GM12892 (cell line): Measurements from ENCODE around the gene PRKN.

Source experiments
- DNase-seq: peaks from one replicate; pipeline ENCODE4 v3.0.0; 2011; ENCODE audit not compliant: insufficient read length
- FAIRE-seq: peaks from 2 replicates; lab custom pipeline; 2011; peaks lifted over from hg19 to GRCh38; lab: Jason Lieb, UNC
- POLR2A ChIP-seq: IDR thresholded peaks from 2 replicates; pipeline ENCODE4 v1.6.1; 2011; ENCODE audit warnings: low read depth, low read length, control low read depth
- POLR2AphosphoS5 ChIP-seq: IDR thresholded peaks from 2 replicates; pipeline ENCODE4 v1.6.1; 2011; ENCODE audit warnings: low read depth, low read length, control low read depth
- TAF1 ChIP-seq: IDR thresholded peaks from 2 replicates; pipeline ENCODE4 v1.6.1; 2011; ENCODE audit warnings: low read depth, mild to moderate bottlenecking, control low read depth, low read length, borderline replicate concordance

Gene PRKN

DNA sequence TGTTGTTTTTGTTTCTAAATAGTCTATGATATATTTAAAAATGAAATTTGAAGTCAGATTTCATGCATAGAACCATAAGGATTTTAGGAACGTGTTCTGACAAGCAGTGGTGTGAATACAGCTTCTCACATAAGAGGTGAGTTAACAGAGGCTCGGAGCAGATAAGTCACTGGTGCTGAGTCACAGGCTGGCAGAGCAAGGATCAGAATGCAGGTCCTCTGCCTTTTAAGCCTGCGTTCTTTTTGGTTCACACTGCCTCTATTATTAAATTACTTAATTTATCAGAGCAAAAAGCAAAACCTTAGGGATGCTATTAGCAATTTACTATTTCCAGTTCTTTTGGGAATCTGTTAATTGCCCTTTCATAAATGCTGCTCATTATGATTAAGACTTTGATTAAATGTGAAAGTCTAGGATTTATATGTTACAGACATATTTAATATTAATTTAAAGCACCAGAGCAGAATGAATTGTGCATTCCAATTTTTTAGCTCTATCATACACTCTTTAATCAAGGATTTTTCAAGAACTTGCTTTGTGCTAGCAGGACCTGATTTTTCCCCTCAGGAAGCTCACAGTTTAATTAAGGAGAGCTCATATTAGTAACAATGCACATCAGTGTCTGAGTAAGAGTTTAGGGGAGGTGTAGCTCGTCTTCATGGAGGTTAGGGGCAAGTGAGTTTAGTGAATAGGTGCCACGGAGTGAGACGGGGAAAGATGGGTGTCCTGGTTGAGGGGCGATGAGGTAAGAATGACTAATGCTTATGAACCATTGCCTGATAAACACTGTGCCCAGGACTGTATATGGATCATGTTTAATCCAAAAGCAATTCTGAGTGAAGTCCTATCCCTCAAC is 1241.0 kb downstream of the PRKN start:
- no peak for FAIRE-seq
- DNase-seq = no peak
- no peak for TF ChIP-seq TAF1

DNA sequence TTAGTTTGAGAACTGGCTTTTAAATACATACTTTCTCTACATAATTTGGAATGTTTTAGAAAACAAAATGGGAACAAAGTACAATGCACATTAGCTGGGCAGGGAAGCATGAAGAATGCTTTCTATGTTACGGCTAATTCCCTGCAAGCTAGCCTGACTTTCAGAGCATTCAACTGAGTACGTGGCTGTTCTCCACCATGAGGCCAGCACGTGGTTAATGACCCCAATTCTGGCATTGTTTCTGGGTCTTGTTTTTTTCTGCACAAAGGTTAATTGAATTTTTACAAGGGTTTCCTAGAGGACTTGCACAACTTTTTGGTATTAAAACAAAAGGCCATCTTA is 1245.1 kb downstream of the PRKN start:
- DNase-seq (no peak), FAIRE-seq (no peak)
- TF ChIP-seq POLR2AphosphoS5 (no peak), TAF1 (no peak), POLR2A (no peak)

DNA sequence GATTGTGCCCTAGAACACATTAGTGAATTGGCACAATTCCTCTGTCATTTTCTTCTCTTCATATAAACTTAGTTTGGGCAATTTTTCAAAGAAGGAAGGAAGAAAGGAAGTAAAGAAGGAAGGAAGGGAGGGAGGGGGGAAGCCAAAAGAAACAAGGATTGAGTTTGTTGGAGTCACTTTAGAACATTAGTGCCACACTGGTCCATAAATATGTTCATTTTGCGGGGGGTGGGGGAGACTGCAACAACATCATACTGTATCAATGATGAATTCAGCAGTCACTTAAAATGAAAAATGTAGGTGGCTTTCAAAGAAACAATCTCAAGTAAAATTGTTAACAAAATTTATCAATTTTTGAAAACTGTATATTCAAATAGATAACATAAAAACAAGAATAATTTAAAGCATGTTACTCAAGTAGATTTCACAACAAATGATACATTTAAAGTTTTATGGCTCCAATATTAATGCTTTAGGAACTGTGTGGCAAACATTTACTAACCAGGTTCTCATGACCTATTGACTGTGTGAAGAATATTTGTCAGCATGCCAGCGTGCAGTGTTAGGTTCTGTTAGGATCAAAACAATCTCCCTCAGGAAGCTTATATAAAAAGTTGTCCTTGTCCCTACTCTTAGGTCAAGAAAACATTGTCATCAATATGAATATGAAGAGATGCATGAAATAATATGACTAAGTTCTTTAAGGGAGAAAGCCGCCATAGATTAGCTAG is 1245.6 kb downstream of the PRKN start:
- no peak for TF ChIP-seq TAF1
- no peak for TF ChIP-seq POLR2A
- TF ChIP-seq POLR2AphosphoS5 = no peak
- FAIRE-seq (no peak), DNase-seq (no peak)

DNA sequence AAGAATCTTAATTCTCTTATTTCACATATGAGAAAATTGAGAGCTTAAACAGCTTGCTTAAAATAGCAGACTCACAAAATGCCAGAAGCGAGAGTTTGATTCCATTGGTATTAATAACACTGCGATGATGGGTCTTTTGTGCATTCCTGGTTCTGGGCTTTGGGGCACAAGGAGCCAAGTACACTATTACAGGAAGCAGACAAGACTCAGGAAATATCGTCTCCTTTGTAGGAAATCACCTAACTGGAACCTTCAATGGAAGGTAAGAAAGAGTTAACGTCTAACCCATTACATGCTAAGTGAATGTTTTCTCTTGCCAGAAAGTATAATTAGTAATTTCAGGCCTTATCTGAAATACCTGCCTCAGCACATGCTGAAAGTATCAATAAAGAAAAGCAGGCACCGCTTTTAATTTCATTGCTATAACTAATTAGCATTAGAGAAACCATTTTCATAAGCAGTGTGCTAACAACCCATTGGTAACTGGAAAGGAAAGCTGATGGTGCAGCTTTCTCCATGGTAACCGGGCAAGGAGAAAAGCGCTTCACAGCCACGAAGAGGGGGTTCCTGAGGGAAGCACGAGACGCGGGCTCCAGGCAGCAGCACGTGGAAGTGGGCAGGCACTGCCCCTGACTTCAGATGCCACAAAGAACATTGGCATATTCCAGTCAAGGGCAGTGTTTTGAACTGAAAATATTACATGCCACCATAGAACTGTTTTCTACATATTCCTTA is 1247.0 kb downstream of the PRKN start:
- FAIRE-seq (no peak), DNase-seq (no peak)
- TF ChIP-seq POLR2AphosphoS5 (no peak), TAF1 (no peak), POLR2A (no peak)

DNA sequence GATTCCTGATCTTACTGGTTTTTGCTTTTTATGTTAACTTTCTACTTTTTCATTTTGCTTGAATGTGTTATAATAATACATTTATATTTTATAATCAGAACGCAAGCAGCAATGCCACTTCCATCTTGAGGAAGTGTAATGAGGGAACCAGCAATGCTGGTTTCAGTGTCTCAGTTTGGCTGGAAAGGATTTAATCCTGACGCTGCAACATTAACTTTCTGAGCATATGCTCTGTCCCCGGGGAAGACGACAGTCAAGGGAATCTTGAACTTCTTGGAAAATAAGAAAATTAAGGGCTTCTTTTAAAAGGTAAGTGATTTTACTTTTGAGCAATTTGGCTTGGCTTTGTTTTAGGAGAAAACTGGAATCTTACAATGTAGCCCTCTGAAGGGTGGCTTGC is 1248.2 kb downstream of the PRKN start:
- no peak for TF ChIP-seq POLR2AphosphoS5
- TF ChIP-seq TAF1 = no peak
- TF ChIP-seq POLR2A = no peak
- DNase-seq (no peak), FAIRE-seq (no peak)

DNA sequence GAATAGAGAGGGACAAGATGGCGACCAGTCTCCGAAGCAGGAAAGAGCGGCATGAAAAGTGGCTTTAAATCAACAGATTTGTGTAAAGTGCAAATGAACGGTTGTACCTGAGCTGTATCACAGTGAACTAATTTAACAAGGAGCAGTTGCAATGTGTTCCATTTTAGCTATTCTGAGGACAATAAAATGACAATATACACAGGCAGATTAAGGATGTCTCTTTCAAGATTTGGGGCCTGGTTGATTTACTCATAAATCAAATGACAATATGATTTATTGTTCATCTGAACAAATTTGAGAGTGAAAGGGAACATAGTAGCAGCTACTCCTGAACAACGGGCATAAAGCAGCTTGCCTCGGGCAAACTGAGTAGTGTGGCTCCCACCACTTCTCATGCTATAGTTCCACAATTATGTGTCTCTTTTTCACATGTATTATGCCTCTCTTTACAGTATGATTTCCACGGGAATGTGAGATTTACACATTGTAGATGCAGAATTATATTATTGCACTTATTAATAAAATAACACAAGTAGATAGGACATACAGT is 1249.6 kb downstream of the PRKN start:
- FAIRE-seq (no peak), DNase-seq (no peak)
- no peak for TF ChIP-seq TAF1
- no peak for TF ChIP-seq POLR2AphosphoS5
- no peak for TF ChIP-seq POLR2A

DNA sequence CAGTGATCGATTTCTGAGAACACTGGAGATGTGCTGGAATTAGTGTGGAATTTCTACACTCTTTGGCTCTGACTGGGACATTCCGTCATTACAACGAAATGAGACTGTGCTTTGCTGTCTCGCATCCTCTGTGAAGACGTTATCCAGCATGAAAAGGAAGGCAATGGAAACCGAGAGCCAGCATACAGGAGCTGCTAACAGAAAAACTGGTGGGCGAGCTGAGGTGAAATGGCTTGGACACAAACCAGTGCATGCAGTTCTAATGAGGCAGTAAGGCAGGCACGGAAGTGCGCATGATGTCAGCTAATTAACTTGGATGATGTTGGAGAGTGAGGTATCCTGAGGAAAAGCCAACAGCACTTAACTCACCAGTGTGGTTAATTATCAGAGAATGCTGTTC is 1250.9 kb downstream of the PRKN start:
- DNase-seq (no peak), FAIRE-seq (no peak)
- no peak for TF ChIP-seq POLR2A
- TF ChIP-seq POLR2AphosphoS5 = no peak
- TF ChIP-seq TAF1 = no peak

DNA sequence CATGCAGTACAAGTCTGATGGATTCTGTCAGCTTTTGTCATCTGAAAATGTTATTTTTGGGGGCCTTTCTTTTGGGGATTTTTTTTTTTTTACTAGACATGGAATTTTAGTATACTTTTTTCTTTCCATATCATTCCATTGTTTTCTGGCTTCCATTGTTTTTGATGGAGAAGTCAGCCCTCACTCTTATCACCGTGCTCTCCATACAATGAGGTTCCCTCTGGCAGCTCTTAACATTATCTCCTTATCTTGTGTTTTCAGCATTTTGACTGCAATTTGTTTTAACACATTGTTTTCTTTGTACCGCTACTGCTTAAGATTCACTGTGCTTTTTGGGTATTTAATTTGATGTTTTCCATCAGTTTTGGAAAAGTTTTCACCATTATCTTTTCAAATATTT is 1262.2 kb downstream of the PRKN start:
- no peak for TF ChIP-seq TAF1
- no peak for TF ChIP-seq POLR2AphosphoS5
- TF ChIP-seq POLR2A = no peak
- no peak for DNase-seq
- no peak for FAIRE-seq

DNA sequence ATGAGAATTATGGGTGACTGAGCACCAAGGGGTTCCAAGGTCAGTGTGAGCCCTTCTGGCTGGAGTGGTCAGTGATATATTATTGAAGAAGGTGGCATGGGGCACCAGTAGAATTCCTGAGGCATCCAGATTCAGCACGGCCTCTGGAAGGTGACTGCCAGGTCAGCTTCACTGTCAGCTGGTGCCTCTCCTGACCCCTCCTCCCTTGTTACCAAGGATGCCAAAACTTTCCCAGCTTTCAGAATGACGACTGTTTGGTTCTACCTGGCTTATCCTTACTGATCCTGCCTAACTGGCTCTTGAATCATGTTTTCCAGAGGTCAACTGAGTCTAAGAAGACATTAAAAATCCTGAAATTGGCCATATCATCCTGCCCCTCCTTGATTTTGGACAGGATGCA is 1264.5 kb downstream of the PRKN start:
- no peak for FAIRE-seq
- no peak for DNase-seq
- TF ChIP-seq POLR2A = no peak

DNA sequence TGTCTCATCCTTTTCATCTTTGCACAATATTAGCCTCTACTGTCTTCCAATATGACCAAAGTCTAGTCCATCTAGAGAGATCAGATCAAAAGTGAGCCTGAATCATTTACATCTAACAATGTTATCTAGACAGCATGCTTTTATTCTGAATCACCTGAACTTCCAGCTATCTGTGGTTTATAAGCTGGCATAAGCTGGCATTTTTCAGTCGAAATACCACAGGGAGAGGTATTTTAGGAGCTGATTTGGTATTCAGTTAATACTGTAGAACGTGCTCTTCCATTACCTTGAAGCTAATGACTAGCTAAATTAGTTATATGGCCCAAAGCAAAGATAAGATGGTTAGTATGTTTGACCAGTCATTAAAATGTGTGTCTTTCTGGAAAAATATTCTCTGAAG is 1265.4 kb downstream of the PRKN start:
- no peak for FAIRE-seq

DNA sequence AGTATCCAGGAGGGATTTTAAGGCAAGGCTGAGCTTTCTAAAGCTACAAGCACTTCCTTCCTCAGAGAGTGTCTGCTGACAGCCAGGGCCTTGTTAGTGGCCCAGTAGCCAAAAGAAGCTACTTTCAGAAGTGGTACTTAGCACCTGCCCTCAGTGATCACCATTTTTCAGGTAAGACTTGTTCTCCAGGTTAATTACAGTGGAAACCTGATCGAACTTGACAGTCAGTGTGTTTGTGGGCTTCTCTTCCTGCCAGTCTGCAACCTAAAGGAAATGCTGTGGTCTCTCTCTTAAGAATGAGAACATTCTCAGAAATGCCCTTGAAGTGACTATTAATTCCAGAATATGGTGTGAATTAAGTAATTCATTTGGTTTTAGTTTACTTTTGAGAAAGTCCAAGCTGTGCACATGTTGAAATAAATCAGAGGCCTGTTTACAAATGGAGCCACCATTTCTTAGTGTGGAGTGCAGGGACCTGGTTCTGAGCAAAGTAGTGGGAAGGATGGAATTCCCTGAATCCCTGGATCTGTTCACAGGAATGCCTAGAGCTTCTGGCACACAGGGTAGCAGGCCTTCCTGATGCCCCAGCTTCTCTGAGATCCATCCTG is 1268.5 kb downstream of the PRKN start:
- FAIRE-seq (no peak), DNase-seq (no peak)
- TF ChIP-seq POLR2AphosphoS5 (no peak), POLR2A (no peak), TAF1 (no peak)

More for the DNA sequence above, 1265.4 kb downstream of the PRKN start:
- no peak for DNase-seq
- TF ChIP-seq TAF1 = no peak
- TF ChIP-seq POLR2A = no peak
- TF ChIP-seq POLR2AphosphoS5 = no peak
